IPS-18a (cell line): ENCODE results near the gene CDH2.

Source experiments
- H3K27ac ChIP-seq: one replicate; pipeline ENCODE4 v1.5.1; 2013; ENCODE audit warnings: low read length
- H3K27me3 ChIP-seq: one replicate; pipeline ENCODE4 v1.6.1; 2013; ENCODE audit warnings: mild to moderate bottlenecking, low read length; ENCODE audit not compliant: control insufficient read depth, insufficient read depth
- H3K36me3 ChIP-seq: one replicate; pipeline ENCODE4 v1.6.1; 2013; ENCODE audit warnings: low read depth, low read length; ENCODE audit not compliant: control insufficient read depth
- H3K4me1 ChIP-seq: one replicate; pipeline ENCODE4 v1.6.1; 2013; ENCODE audit warnings: low read depth, low read length; ENCODE audit not compliant: control insufficient read depth
- H3K4me3 ChIP-seq: one replicate; pipeline ENCODE4 v1.5.1; 2013; ENCODE audit warnings: low read length
- H3K9ac ChIP-seq: one replicate; pipeline ENCODE4 v1.6.1; 2013; ENCODE audit warnings: mild to moderate bottlenecking, low read length, moderate library complexity
- H3K9me3 ChIP-seq: one replicate; pipeline ENCODE4 v1.6.1; 2013; ENCODE audit warnings: low read depth, low read length; ENCODE audit not compliant: control insufficient read depth

The CDH2 gene

GRCh38 chr18:27969206-27969605 is 207.7 kb downstream of the CDH2 start:
- Histone ChIP-seq H3K4me1 (peaks cover 10% of the 10 kb centered on the region), H3K9me3 (no peaks in the 10 kb centered on the region), H3K36me3 (no peaks in the 10 kb centered on the region), H3K27me3 (no peaks in the 10 kb centered on the region), H3K9ac (no peak overlapping the region), H3K4me3 (no peak overlapping the region), H3K27ac (no peak overlapping the region)

GRCh38 chr18:27967913-27968824 is 208.8 kb downstream of the CDH2 start:
- Histone ChIP-seq H3K36me3 (no peaks in the 10 kb centered on the region), H3K27ac (no peak overlapping the region), H3K4me3 (no peak overlapping the region), H3K9me3 (no peaks in the 10 kb centered on the region), H3K27me3 (no peaks in the 10 kb centered on the region), H3K4me1 (peaks cover 10% of the 10 kb centered on the region), H3K9ac (no peak overlapping the region)

GRCh38 chr18:27966881-27967280 is 210.0 kb downstream of the CDH2 start:
- no peaks in the 10 kb centered on the region for H3K36me3 ChIP-seq
- no peak overlapping the region for H3K9ac ChIP-seq
- no peak overlapping the region for H3K27ac ChIP-seq
- H3K4me3 ChIP-seq = no peak overlapping the region
- no peaks in the 10 kb centered on the region for H3K27me3 ChIP-seq
- H3K4me1 ChIP-seq = peaks cover 10% of the 10 kb centered on the region
- H3K9me3 ChIP-seq = no peaks in the 10 kb centered on the region

- no peak overlapping the region for H3K4me3 ChIP-seq
- peaks cover 10% of the 10 kb centered on the region for H3K4me1 ChIP-seq
- H3K9ac ChIP-seq = no peak overlapping the region
- H3K27me3 ChIP-seq = no peaks in the 10 kb centered on the region
- H3K36me3 ChIP-seq = no peaks in the 10 kb centered on the region
- no peaks in the 10 kb centered on the region for H3K9me3 ChIP-seq
- no peak overlapping the region for H3K27ac ChIP-seq
These were observed 212.1 kb downstream of the CDH2 start for GRCh38 chr18:27964811-27965210.

- Histone ChIP-seq H3K36me3 (no peaks in the 10 kb centered on the region), H3K27ac (no peak overlapping the region), H3K27me3 (no peaks in the 10 kb centered on the region), H3K9me3 (no peaks in the 10 kb centered on the region), H3K4me3 (no peak overlapping the region), H3K4me1 (no peaks in the 10 kb centered on the region), H3K9ac (no peak overlapping the region)
These were observed 217.8 kb downstream of the CDH2 start for GRCh38 chr18:27959101-27959500.

- Histone ChIP-seq H3K27me3 (no peaks in the 10 kb centered on the region), H3K4me1 (no peaks in the 10 kb centered on the region), H3K27ac (no peak overlapping the region), H3K9ac (no peak overlapping the region), H3K36me3 (no peaks in the 10 kb centered on the region), H3K9me3 (no peaks in the 10 kb centered on the region), H3K4me3 (no peak overlapping the region)
These were observed 220.8 kb downstream of the CDH2 start for GRCh38 chr18:27956001-27956640.

GRCh38 chr18:27954226-27954625 is 222.7 kb downstream of the CDH2 start:
- no peak overlapping the region for H3K9ac ChIP-seq
- no peaks in the 10 kb centered on the region for H3K4me1 ChIP-seq
- no peaks in the 10 kb centered on the region for H3K36me3 ChIP-seq
- H3K9me3 ChIP-seq = no peaks in the 10 kb centered on the region
- H3K4me3 ChIP-seq = no peak overlapping the region
- no peaks in the 10 kb centered on the region for H3K27me3 ChIP-seq
- H3K27ac ChIP-seq = no peak overlapping the region

- no peak overlapping the region for H3K4me3 ChIP-seq
- H3K4me1 ChIP-seq = no peaks in the 10 kb centered on the region
- H3K36me3 ChIP-seq = no peaks in the 10 kb centered on the region
- H3K27me3 ChIP-seq = no peaks in the 10 kb centered on the region
- no peaks in the 10 kb centered on the region for H3K9me3 ChIP-seq
- no peak overlapping the region for H3K9ac ChIP-seq
- H3K27ac ChIP-seq = no peak overlapping the region
These were observed 224.2 kb downstream of the CDH2 start for GRCh38 chr18:27952741-27953140.

- no peaks in the 10 kb centered on the region for H3K4me1 ChIP-seq
These were observed 226.2 kb downstream of the CDH2 start for GRCh38 chr18:27950648-27951228.

GRCh38 chr18:27948986-27949385 is 227.9 kb downstream of the CDH2 start:
- no peaks in the 10 kb centered on the region for H3K36me3 ChIP-seq
- no peaks in the 10 kb centered on the region for H3K27me3 ChIP-seq
- H3K9ac ChIP-seq = no peak overlapping the region
- H3K9me3 ChIP-seq = no peaks in the 10 kb centered on the region
- no peak overlapping the region for H3K4me3 ChIP-seq
- no peak overlapping the region for H3K27ac ChIP-seq
- H3K4me1 ChIP-seq = no peaks in the 10 kb centered on the region

More at GRCh38 chr18:27950648-27951228, 226.2 kb downstream of the CDH2 start:
- no peak overlapping the region for H3K27ac ChIP-seq
- H3K9me3 ChIP-seq = no peaks in the 10 kb centered on the region
- no peak overlapping the region for H3K4me3 ChIP-seq
- no peaks in the 10 kb centered on the region for H3K27me3 ChIP-seq
- H3K36me3 ChIP-seq = no peaks in the 10 kb centered on the region
- no peak overlapping the region for H3K9ac ChIP-seq

- Histone ChIP-seq H3K27me3 (no peaks in the 10 kb centered on the region), H3K4me3 (no peak overlapping the region), H3K9ac (no peak overlapping the region), H3K27ac (no peak overlapping the region), H3K4me1 (no peaks in the 10 kb centered on the region), H3K36me3 (no peaks in the 10 kb centered on the region), H3K9me3 (no peaks in the 10 kb centered on the region)
These were observed 234.2 kb downstream of the CDH2 start for GRCh38 chr18:27942706-27943105.
